GM10847 (cell line): ENCODE data around the gene NFILZ.

Experiments
- POLR2A ChIP-seq: IDR thresholded peaks from 2 replicates; pipeline ENCODE4 v1.6.1; 2011; ENCODE audit not compliant: insufficient read length; ENCODE audit errors: extremely low read depth

Gene NFILZ

GRCh38 chr19:8659905-8660304, 29.5 kb downstream of the NFILZ start:
- no peak for TF ChIP-seq POLR2A

DNA sequence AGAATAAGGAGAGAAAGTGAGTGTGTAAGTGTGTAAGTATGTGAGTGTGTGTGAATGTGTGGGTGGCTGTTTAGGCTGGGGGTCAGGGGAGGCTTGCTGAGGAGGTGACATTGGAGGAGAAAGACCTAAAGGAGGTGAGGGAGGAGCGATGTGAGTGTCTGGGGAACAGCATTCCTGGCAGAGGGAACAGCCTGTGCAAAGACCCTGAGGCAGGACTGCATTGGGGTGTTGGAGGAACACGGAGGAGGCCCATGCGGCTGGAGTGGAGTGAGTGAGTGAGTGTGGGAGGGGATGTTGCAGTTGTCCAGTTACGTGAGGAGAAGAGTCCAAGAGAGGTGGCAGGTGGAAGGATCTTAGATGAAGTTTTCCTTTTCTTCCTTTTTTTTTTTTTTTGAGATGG, 31.8 kb downstream of the NFILZ start:
- no peak for TF ChIP-seq POLR2A

DNA sequence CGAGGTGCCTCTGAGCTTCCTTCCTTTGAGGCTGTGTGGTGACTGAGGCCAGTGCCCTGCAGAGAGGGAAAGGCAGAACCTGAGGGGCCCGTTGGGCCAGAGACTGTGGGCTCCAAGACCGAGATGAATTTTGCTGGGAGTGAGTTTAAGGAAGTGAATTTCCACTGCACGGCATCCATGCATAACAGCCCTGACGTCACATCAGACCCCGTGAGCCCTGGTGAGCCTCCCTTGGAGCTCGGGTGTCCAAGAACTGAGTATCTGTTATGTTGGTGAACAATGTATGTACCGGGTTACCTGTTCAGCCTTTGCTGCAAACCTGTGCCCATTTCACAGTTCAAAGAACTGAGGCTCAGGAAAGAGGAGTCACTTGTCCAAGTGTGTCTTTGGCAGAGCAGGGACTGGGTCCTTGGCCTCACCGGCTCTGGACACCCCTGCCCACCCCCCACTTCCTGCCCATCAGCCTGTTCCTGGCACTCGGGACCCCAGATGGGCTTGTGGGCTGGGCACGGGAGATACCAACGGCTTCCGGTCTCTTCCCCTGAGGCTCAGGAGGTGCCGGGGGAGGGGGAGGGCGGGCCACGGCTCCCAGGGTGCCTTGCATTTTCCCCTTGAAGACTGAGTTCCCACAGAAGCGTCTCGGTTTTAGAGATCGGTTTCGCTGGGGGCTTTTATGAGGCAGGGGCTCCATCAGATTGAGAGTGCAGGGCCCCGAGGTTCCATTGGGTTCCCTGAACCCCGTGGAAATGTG, 33.7 kb downstream of the NFILZ start:
- no peak for TF ChIP-seq POLR2A

GRCh38 chr19:8664671-8665057, 34.2 kb downstream of the NFILZ start:
- no peak for TF ChIP-seq POLR2A

DNA sequence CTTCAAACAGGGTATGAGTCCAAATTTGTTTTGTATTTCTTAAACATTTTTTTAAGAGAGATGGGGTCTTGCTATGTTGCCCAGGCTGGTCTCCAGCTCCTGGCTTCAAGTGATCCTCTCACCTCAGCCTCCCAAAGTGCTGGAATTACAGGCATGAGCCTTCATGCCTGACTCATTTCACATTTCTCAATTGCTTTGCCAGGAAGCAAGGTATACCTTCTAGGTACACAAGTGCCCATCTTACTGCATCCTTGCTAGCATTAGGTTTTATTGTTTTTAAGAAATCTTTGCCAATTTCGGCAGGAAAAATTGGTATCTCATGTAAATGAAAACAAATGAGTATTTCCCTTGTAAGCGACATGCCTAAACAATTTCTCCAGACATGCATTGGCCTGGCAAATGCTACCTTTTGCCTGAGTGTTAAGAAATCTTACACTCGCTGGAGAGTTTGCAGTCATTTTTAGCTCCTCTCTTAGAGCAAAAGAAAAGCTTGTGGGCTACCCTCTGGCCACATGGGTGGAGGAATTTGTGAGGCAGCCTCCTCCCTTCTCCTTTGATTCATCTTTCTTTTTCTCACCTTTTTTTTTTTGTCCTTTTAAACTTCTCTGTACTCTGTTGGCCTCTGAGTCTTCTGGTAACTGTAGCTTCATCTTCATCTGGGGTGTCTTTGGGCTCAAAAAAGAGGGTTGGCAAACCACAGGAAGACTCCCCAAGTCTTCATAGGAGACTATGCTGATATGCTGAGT, 35.2 kb downstream of the NFILZ start:
- no peak for TF ChIP-seq POLR2A

DNA sequence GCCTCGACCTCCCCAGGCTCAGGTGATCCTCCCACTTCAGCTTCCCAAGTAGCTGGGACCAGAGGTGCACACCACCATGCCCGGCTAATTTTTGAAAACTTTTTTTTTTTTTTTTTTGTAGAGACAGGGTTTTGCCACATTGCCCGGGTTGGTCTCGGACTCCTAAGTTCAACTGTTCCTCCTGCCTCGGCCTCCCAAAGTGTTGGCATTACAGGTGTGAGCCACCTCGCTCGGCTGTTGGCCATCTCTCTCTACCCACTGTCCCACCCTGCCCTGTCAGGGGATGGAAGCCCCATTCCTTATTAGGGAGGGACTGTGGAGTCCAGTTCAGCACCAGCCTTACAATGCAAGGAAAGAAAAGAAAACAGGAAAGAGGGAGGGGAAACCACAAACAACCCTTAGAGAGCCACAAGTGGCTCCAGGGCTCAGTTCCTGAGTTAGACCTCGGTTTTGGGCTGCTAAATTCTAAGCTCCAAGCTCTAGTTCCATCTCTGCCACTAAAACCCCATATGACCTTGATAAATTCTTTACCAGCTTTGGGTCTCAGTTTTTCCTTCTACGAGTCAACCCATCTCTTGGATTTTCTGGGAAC, 36.5 kb downstream of the NFILZ start:
- TF ChIP-seq POLR2A, result no peak

GRCh38 chr19:8673276-8673891, 43.0 kb downstream of the NFILZ start:
- no peak for TF ChIP-seq POLR2A

- no peak for TF ChIP-seq POLR2A
Measured at GRCh38 chr19:8675066-8675465, 44.6 kb downstream of the NFILZ start.

DNA sequence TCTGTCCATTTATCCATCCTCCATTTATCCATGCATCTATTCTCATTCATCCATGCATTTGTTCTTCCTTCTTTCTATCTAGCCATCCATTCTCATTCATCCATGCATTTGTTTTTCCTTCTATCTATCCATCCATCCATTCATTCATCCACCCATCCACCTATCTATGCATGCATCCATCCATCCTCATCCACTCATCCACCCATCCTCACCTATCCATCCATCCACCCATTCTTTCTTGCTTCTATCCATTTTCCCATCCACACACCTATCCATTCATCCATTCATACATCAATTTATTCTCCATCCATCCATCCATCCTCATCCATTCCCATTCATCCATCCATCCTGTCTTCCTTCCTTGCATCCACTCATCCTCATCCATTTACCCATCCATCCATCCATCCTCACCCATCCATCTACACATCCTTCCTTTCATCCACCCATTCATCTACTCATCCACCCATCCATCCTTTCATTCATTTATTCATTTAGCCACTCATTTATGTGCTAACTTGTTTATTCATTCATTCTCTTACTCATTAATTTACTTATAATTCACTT, 47.9 kb downstream of the NFILZ start:
- TF ChIP-seq POLR2A, result no peak
